ENCODE results near the gene NPAS2.

- no peak for TF ChIP-seq SP1 (IDR thresholded peaks at IDR 0.05; ENCODE audit: low read depth)
- TF ChIP-seq CTCF (IDR thresholded peaks at IDR 0.05 in 2 of 3, conservative IDR thresholded peaks at IDR 0.05 in 1 of 3; ENCODE audit: borderline replicate concordance in 1 of 3, insufficient read depth in 1 of 3, low read depth in 2 of 3, low read length in 2 of 3), result no peak
- TF ChIP-seq POLR2AphosphoS5 (IDR thresholded peaks at IDR 0.05; ENCODE audit: low read depth, low read length), result no peak
- no peak for TF ChIP-seq ZBTB33 (IDR thresholded peaks at IDR 0.05; ENCODE audit: extremely low read depth, insufficient replicate concordance, low read length)
- no peak for TF ChIP-seq POLR2A (IDR thresholded peaks at IDR 0.05; ENCODE audit: borderline replicate concordance, extremely low read depth, insufficient read depth, insufficient read length)
Observed at GRCh38 chr2:100818003-100818605, 1.8 kb upstream of the NPAS2 start.

All from HCT116 (cell line).